Measurements from ENCODE around the gene SLC6A11.

The SLC6A11 gene

GRCh38 chr3:10888518-10889090 is 72.6 kb downstream of the SLC6A11 start:
- DNase-seq (ENCODE audit: low spot score), result no peak

- DNase-seq (ENCODE audit: low spot score), result no peak
Measured at GRCh38 chr3:10889206-10889960, 73.4 kb downstream of the SLC6A11 start.

DNA sequence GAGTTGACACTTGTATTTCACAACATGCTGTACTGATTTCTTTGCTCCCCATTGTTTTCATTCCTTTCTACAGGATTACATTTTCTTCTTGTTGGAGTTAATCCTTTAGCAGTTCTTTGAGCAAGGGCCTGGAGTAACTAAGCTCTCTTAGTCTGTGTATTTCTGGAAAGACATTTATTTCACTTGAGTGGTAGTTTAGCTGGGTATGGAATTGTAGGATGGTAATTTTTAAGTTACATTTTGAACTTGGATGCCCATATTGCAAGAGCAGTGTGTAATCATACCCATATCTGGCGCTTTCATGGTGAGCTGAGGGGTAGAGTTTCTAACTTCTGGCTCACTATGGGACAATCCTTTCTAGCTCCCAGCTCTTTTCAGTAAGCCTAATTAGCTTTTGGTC is 74.6 kb downstream of the SLC6A11 start:
- DNase-seq (ENCODE audit: low spot score), result no peak

DNA sequence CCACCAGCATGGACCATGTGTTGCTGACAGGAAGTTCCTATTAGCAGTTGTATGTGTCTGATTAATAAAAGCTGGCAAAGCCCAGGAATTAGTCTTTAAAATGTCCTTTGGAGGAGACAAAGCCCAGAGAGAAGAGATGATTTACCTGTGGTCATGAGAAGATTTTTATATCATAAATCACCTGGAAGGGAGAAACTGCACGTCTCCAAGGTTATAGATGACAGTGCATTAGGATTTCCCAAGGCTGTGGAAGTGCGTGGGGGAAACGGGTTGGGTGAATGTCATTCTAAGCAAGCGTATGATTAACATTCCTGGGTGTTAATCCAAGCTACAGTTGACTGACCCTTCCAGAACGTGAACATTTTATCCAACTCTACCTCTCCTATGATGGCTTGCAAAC is 76.6 kb downstream of the SLC6A11 start:
- no peak for DNase-seq (ENCODE audit: low spot score)

GRCh38 chr3:10901296-10901945 is 85.4 kb downstream of the SLC6A11 start:
- no peak for DNase-seq (ENCODE audit: low spot score)

DNA sequence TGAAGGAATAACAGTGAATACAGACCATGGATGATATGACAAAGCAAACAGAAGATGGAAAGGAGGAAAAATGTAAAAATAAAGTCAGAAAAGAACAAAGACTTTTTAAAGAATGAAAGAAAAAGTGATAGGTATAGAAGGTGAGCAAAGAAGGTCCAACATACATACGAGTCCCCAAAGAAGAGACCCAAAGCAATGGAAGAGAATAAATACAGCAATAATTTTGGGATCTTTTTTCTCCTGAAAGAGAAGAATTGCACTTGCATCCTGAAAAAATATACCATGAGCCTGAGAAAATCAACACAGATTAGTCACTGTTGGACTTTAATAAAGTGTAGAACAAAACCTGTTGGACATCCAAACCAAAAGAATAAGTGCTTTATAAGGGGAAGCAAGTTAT is 91.2 kb downstream of the SLC6A11 start:
- DNase-seq (ENCODE audit: low spot score), result no peak

DNA sequence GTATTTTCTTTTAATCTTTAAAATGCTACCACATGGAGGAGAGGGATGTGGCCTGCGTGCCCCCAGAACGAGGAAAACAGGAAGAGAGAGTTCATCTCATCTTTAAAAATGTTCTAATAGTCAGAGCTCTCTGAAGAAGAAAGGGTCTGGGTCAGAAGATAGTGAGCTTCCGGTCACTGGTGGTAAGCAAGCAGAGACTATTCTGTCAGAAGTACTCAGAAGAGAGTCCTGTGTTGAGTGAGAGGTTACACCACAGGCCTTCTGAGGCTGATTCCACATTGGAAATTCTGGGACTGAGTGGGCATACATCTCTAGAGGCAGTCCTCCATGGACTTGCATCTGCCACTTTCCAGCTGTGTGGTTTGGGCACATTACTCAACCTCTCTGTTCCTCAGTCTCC is 94.3 kb downstream of the SLC6A11 start:
- DNase-seq (ENCODE audit: low spot score), result no peak

DNA sequence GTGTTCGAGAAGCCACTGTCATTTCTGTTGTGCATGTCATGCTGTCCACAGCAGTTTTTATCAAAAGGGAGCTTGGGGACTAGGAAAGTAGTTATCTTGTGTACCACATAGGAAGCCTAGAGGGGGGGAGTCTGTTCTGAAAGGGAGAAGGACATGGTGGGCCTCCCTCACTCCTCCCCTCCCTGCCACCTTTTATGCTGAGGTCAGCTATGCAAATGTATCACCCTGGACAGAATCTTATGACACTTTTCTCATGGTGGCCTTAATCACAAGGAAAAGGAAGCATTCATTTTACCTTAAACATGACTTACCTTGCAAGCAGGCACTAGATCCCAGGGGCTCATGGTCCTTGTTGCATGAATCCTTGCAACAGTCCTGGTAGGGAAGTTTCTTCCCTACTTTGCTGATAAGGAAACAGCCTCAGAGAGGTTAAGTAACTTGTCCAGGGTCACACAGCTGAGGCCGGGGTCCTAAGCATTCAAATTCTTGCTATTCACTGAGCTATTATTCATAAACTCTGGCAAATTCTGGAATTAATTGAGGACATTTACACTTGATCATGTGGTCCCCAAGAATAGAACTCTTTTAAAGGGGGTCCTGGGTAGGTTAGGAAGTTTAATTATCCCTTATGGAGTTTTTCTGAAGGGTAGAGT is 95.4 kb downstream of the SLC6A11 start:
- DNase-seq (ENCODE audit: low spot score), result no peak

DNA sequence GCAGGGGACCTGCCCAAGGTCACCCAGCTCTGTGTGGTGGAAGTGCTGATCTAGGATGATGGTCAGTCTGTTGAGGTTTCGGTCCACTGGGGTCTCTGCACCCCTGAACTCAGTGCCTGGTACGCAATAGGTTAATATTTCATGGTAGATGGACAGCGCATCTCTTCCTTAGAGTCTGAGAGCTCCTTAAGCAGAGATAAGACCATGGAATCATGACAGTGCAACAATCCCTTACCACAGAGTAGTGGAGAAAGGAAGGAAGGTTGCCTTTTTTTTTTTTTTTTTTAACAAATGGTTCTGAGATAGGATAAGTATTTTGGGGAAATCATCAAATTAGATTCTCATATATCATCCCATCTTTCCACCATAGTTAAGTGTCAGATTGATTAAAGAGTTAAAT is 96.8 kb downstream of the SLC6A11 start:
- no peak for DNase-seq (ENCODE audit: low spot score)

- DNase-seq (ENCODE audit: low spot score), result no peak
Measured at GRCh38 chr3:10915376-10915775, 99.3 kb downstream of the SLC6A11 start.

- DNase-seq (ENCODE audit: low spot score), result no peak
Measured at GRCh38 chr3:10917176-10917575, 101.1 kb downstream of the SLC6A11 start.

GRCh38 chr3:10918011-10918410 is 102.0 kb downstream of the SLC6A11 start:
- DNase-seq (ENCODE audit: low spot score), result no peak

DNA sequence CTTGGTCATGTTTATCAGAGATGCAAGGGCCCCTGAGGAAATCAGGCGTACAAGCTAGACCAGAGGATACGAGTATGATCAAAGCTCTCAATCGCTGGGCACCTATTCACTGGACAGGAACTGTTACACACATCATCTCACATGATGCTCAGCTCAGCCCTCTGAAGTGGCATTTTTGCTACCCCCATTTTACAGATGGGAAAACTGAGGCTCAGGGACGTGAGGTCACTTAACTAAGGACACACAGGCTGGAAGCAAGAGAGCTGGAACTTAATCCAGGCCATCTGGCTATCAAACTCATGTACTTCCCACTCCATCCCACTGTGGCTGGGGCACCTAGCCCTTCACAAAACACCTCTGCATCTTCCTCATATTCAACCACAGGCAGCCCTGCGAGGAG is 103.6 kb downstream of the SLC6A11 start:
- no peak for DNase-seq (ENCODE audit: low spot score)

DNA sequence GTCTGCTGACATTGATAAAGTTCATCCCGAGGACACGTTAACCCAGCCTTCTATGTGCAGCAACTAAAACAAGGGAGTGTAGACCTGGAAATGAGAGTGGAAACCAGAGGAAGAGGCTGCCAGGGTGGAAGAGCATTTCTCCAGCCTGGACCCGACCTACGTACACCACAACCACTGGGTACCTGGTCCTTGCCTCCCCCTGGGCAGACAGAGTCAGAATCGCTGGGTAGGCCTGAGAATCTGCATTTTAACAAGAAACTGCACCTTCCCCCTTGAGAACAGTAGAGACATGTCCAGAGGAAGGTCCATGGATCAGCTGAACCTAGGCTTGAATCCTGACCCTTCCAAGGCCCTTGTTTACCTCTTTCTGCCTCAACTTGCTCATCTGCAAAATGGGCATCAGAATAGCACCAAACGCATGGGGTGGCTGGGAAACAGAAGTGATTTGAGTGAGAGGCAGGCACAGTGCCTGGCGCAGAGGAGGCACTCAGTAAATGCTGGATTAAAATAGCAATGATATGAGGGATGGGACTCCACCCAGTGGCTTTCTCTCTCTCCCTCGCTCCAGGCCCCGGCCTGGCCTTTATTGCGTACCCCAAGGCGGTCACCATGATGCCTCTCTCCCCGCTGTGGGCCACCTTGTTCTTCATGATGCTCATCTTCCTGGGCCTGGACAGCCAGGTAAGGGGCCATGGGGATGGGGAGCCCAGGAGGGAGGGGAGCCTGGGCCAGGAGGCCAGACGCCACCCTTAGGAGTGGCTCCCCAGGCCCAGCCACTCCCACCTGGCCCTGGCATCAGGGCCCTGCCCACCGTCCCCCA is 109.6 kb downstream of the SLC6A11 start:
- DNase-seq (ENCODE audit: low spot score), result no peak

DNA sequence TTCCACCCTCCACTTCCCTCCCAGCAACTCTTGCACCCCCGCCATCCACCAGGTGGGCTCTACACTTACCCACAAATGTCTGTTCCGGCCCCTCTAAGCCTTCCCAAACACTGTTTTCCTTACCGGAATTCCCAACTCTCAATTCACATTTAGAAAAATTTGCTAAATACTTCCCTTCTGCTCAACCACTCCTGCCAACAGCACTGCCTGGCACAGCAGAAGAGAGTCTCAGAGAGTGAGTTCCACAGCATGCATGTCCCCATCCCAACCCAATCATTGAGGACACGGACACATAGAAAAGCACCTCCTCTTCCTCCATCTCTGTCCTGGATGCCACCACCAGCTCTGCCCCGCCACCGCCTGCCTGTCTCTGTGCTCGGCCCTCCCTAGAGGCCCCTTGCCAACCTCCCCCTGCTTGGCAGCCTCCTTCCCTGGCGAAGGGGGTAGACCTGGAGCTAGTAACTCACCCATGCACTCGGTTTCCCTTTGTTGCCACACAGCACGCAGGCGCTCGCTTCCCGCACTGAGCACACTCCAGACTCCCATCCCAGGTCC is 110.3 kb downstream of the SLC6A11 start:
- no peak for DNase-seq (ENCODE audit: low spot score)

DNA sequence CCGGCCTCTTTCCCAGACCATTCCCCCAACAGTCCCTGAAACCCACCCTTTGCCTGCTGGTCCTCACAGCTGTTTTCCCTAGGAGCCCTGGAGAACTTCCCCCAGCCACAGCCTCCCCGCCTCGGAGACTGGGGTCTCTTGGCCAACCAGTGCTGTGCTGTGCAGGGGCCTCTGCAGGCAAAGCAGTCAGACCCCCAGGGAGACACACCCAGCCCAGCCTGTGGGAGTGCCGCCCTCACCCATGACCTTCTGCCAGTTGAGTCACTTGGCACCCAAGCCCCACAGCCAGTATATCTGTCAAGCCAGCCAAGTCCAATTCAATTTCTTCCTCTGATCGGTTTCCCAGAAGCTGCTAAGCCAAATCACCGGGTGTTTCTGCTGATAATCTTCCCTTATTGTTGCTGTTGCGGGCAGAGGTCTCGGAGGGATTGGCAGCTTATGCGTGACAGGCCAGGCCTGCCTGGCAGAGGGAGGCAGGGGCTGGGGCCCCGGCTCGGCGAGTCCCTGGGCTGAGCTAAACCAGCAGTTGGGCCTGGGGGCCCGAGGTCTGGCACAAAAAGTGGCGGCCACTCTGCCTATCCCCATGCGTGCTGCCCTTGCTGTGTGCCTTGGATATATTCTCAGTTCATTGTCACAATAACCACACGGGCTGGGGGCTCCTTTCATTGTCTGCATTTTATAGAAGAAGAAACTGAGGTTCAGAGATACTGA is 110.9 kb downstream of the SLC6A11 start:
- no peak for DNase-seq (ENCODE audit: low spot score)

- DNase-seq (ENCODE audit: low spot score), result no peak
Measured at GRCh38 chr3:10927551-10927950, 111.5 kb downstream of the SLC6A11 start.

GRCh38 chr3:10928407-10928960 is 112.5 kb downstream of the SLC6A11 start:
- no peak for DNase-seq (ENCODE audit: low spot score)

GRCh38 chr3:10928961-10929471 is 113.0 kb downstream of the SLC6A11 start:
- no peak for DNase-seq (ENCODE audit: low spot score)

GRCh38 chr3:10929978-10930665 is 114.1 kb downstream of the SLC6A11 start:
- no peak for DNase-seq (ENCODE audit: low spot score)
